Mesodermal cell (in vitro differentiated cells): ENCODE data around the gene CHCHD4.

ENCODE experiments used
- H3K27ac ChIP-seq: 2 replicates; pipeline ENCODE4 v1.7.0; 2013; ENCODE audit warnings: mild to moderate bottlenecking, low read depth, low read length, moderate library complexity; ENCODE audit not compliant: severe bottlenecking
- H3K36me3 ChIP-seq: 2 replicates; pipeline ENCODE4 v1.7.1; 2013; ENCODE audit warnings: mild to moderate bottlenecking, low read length, moderate library complexity; ENCODE audit not compliant: control insufficient read depth, insufficient read depth
- H3K4me1 ChIP-seq: one replicate; pipeline ENCODE4 v1.7.1; 2013; ENCODE audit warnings: mild to moderate bottlenecking, low read length; ENCODE audit not compliant: insufficient read depth, control insufficient read depth, poor library complexity, severe bottlenecking
- H3K4me3 ChIP-seq: 2 replicates; pipeline ENCODE4 v1.7.0; 2013; ENCODE audit warnings: low read length, control low read depth, mild to moderate bottlenecking; ENCODE audit not compliant: insufficient read depth, poor library complexity, severe bottlenecking; ENCODE audit errors: extremely low read depth
- H3K9me3 ChIP-seq: 2 replicates; pipeline ENCODE4 v1.7.1; 2013; ENCODE audit warnings: mild to moderate bottlenecking, low read length, moderate library complexity; ENCODE audit not compliant: control insufficient read depth
- WGBS, 2 experiments: methylation state at CpG; one replicate each; pipeline ENCODE4 v1.1.5; 2013; ENCODE audit warnings: missing lambda C conversion rate in 2 of 2; ENCODE audit not compliant: insufficient coverage in 2 of 2; 5-methylcytosine and 5-hydroxymethylcytosine counted together

The CHCHD4 gene

GRCh38 chr3:14142567-14143270, 18.0 kb upstream of the CHCHD4 start:
- Histone ChIP-seq H3K27ac (peak overlapping the region; percentile 100), H3K9me3 (no peaks in the 10 kb centered on the region), H3K4me1 (peaks cover 57% of the 10 kb centered on the region), H3K4me3 (no peak overlapping the region), H3K36me3 (peaks cover 71% of the 10 kb centered on the region)
- WGBS, 2 experiments, result 89 to 90% methylated on average over 6 to 8 of the region's 8 CpGs

- no peaks in the 10 kb centered on the region for H3K9me3 ChIP-seq
- peaks cover 70% of the 10 kb centered on the region for H3K36me3 ChIP-seq
- WGBS, 2 experiments, result 96% methylated on average over 18 to 19 of the region's 19 CpGs
- H3K4me1 ChIP-seq, result peaks cover 56% of the 10 kb centered on the region
- peak overlapping the region; percentile 100 for H3K27ac ChIP-seq
- no peak overlapping the region for H3K4me3 ChIP-seq
These were observed 17.1 kb upstream of the CHCHD4 start for GRCh38 chr3:14141602-14142341.

GRCh38 chr3:14141144-14141543, 16.5 kb upstream of the CHCHD4 start:
- H3K27ac ChIP-seq, result no peak overlapping the region
- H3K4me3 ChIP-seq, result no peak overlapping the region
- H3K9me3 ChIP-seq, result no peaks in the 10 kb centered on the region
- 90% methylated on average over 2 of the region's 2 CpGs; no CpG with 5 or more reads in 1 of the 2 experiments for WGBS, 2 experiments
- H3K36me3 ChIP-seq, result peaks cover 70% of the 10 kb centered on the region
- peaks cover 50% of the 10 kb centered on the region for H3K4me1 ChIP-seq

GRCh38 chr3:14140668-14141067, 16.0 kb upstream of the CHCHD4 start:
- peaks cover 70% of the 10 kb centered on the region for H3K36me3 ChIP-seq
- 92 to 100% methylated on average over 2 of the region's 2 CpGs for WGBS, 2 experiments
- H3K9me3 ChIP-seq, result no peaks in the 10 kb centered on the region
- H3K4me1 ChIP-seq, result peaks cover 46% of the 10 kb centered on the region
- no peak overlapping the region for H3K27ac ChIP-seq
- H3K4me3 ChIP-seq, result no peak overlapping the region

- H3K36me3 ChIP-seq, result peaks cover 77% of the 10 kb centered on the region
- H3K4me1 ChIP-seq, result peaks cover 37% of the 10 kb centered on the region
- 99% methylated on average over 5 of the region's 5 CpGs for WGBS, 2 experiments
These were observed 15.1 kb upstream of the CHCHD4 start for GRCh38 chr3:14139771-14140170.

GRCh38 chr3:14138878-14139655, 14.4 kb upstream of the CHCHD4 start:
- Histone ChIP-seq H3K27ac (no peak overlapping the region), H3K9me3 (no peaks in the 10 kb centered on the region), H3K4me1 (peaks cover 33% of the 10 kb centered on the region), H3K4me3 (no peak overlapping the region), H3K36me3 (peaks cover 84% of the 10 kb centered on the region)
- 95 to 97% methylated on average over 11 to 12 of the region's 14 CpGs for WGBS, 2 experiments

More at GRCh38 chr3:14139771-14140170, 15.1 kb upstream of the CHCHD4 start:
- H3K27ac ChIP-seq, result no peak overlapping the region
- no peaks in the 10 kb centered on the region for H3K9me3 ChIP-seq
- H3K4me3 ChIP-seq, result no peak overlapping the region

- WGBS, 2 experiments, result 93 to 96% methylated on average over 14 to 15 of the region's 16 CpGs
- no peak overlapping the region for H3K4me3 ChIP-seq
- H3K36me3 ChIP-seq, result peaks cover 92% of the 10 kb centered on the region
- H3K9me3 ChIP-seq, result no peaks in the 10 kb centered on the region
- peaks cover 26% of the 10 kb centered on the region for H3K4me1 ChIP-seq
- H3K27ac ChIP-seq, result no peak overlapping the region
These were observed 13.6 kb upstream of the CHCHD4 start for GRCh38 chr3:14138109-14138877.

- WGBS, 2 experiments, result 86 to 88% methylated on average over 1 of the region's 3 CpGs
- Histone ChIP-seq H3K4me1 (peaks cover 18% of the 10 kb centered on the region), H3K4me3 (no peak overlapping the region), H3K36me3 (peaks cover 96% of the 10 kb centered on the region), H3K27ac (no peak overlapping the region), H3K9me3 (no peaks in the 10 kb centered on the region)
These were observed 12.8 kb upstream of the CHCHD4 start for GRCh38 chr3:14137445-14137844.

- peaks cover 97% of the 10 kb centered on the region for H3K36me3 ChIP-seq
- no peaks in the 10 kb centered on the region for H3K9me3 ChIP-seq
- H3K4me3 ChIP-seq, result no peak overlapping the region
- no peak overlapping the region for H3K27ac ChIP-seq
- 96 to 100% methylated on average over 2 to 3 of the region's 3 CpGs for WGBS, 2 experiments
- H3K4me1 ChIP-seq, result peaks cover 13% of the 10 kb centered on the region
These were observed 12.3 kb upstream of the CHCHD4 start for GRCh38 chr3:14137004-14137403.

- 91 to 97% methylated on average over 8 to 9 of the region's 11 CpGs for WGBS, 2 experiments
- no peaks in the 10 kb centered on the region for H3K9me3 ChIP-seq
- no peaks in the 10 kb centered on the region for H3K4me1 ChIP-seq
- no peak overlapping the region for H3K4me3 ChIP-seq
- no peak overlapping the region for H3K27ac ChIP-seq
- H3K36me3 ChIP-seq, result peaks cover 97% of the 10 kb centered on the region
These were observed 10.9 kb upstream of the CHCHD4 start for GRCh38 chr3:14135581-14135980.
